Mucosa of descending colon (tissue), 3 donors: ENCODE data around the gene DDI2. TPM values are rescaled to one million over a fixed set of nuclear protein-coding genes. Genes with fewer than 3 reads are reported as not detected.

Experiments
- ATAC-seq: fragments of 200-7000 bp; cut with Tn5 transposase; one replicate; pipeline ENCODE4 v1.9.1; 2020; ENCODE audit warnings: mild to moderate bottlenecking, moderate library complexity
- DNase-seq, 3 donors: peaks; one replicate each; pipeline ENCODE4 v3.0.0-alpha.2; 2020
- H3K36me3 ChIP-seq: fragments of 200-600 bp; one replicate; pipeline ENCODE4 v1.8.0; 2021; ENCODE audit warnings: low read depth, mild to moderate bottlenecking
- H3K4me1 ChIP-seq: fragments of 200-600 bp; one replicate; pipeline ENCODE4 v1.8.0; 2021; ENCODE audit warnings: low read depth, mild to moderate bottlenecking
- H3K4me3 ChIP-seq: fragments of 200-600 bp; one replicate; pipeline ENCODE4 v1.8.0; 2021; ENCODE audit warnings: mild to moderate bottlenecking
- H3K9me3 ChIP-seq: fragments of 200-600 bp; one replicate; pipeline ENCODE4 v1.8.0; 2021; ENCODE audit warnings: mild to moderate bottlenecking
- intact Hi-C, 2 donors: fragments of 100-400 bp; cut with DNase I in 1 of 2; cut with micrococcal nuclease in 1 of 2; formaldehyde crosslinking; loops; one replicate each; pipeline versions ENCODE4 v1.11.0 to v1.11.1; 2022; cut with DNase I, micrococcal nuclease
- total RNA-seq, 3 donors: library from RNA; stranded (reverse); fragmentation: NEBNext Ultra II Directional in 2 of 3; extraction: Animal tissue kit (Norgen Biotek cat#: 25700) in 2 of 3; gene quantifications; one replicate each; pipeline versions ENCODE4 v1.2.1 to v1.2.4, GENCODE V29; 2021 to 2023
- TF ChIP-seq, protein P1 (sequence below): fragments of 200-600 bp; IDR thresholded peaks from one replicate; pipeline ENCODE4 v1.8.0; 2022; ENCODE audit warnings: antibody characterized with exemption, mild to moderate bottlenecking
- donor health status: DM: no; HTN: no; CAD: no; lungs with moderate emphysema.
- donor health status: DM: no; HTN: no; CAD: no.
- donor health status: DM: no; HTN: yes; CAD: no.

DDI2 gene
- total RNA-seq, 3 donors from 2014 or later = 33.5 to 36.2 (median 34.6) TPM

DNA sequence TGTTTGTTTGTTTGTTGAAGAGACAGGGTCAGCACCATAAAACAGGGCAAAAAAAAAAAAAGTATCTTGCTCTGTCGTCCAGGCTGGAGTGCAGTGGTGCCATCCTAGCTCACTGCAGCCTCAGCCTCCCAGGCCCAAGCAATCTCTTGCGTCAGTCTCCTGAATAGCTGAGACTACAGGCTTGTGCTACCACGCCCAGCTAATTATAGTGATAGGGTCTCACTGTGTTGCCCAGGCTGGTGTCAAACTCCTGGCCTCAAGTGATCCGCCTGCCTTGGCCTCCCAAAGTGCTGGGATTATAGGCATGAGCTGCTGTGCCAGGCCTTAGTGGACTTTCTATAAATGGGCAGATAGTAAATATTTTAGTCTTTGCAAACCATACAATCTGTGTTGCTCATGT is 19.2 kb downstream of the DDI2 start:
- ATAC-seq = no peak
- Histone ChIP-seq H3K9me3 (no peaks in the 10 kb centered on the region), H3K4me3 (no peak overlapping the region), H3K36me3 (peaks cover 21% of the 10 kb centered on the region), H3K4me1 (no peaks in the 10 kb centered on the region)
- intact Hi-C loops = no loop called here
- DNase-seq = no peak
- TF ChIP-seq, protein P1, sequence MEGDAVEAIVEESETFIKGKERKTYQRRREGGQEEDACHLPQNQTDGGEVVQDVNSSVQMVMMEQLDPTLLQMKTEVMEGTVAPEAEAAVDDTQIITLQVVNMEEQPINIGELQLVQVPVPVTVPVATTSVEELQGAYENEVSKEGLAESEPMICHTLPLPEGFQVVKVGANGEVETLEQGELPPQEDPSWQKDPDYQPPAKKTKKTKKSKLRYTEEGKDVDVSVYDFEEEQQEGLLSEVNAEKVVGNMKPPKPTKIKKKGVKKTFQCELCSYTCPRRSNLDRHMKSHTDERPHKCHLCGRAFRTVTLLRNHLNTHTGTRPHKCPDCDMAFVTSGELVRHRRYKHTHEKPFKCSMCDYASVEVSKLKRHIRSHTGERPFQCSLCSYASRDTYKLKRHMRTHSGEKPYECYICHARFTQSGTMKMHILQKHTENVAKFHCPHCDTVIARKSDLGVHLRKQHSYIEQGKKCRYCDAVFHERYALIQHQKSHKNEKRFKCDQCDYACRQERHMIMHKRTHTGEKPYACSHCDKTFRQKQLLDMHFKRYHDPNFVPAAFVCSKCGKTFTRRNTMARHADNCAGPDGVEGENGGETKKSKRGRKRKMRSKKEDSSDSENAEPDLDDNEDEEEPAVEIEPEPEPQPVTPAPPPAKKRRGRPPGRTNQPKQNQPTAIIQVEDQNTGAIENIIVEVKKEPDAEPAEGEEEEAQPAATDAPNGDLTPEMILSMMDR = no peak

DNA sequence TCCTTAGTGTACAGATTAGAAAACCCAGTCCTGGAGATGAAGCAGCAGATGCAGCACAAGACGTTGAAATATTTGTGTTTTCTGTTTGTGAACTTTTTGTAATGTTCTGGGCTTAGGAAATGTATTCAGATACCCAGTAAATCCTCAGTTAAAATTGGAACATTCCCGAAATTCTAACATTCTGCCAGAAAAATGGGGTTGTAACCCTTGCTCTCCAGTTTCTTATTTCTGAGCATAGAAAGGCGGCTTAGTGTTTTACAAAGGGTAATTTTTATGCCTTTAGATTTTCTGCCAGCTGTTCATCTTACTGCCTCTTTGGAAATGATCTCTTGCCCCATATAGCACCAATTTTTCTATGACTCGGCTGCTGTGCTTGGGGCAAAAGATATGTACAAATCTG is 20.6 kb downstream of the DDI2 start:
- intact Hi-C loops = no loop called here
- ATAC-seq = no peak
- TF ChIP-seq, protein P1 = no peak
- H3K9me3 ChIP-seq = no peaks in the 10 kb centered on the region
- DNase-seq = no peak
- H3K36me3 ChIP-seq = peaks cover 18% of the 10 kb centered on the region
- no peak overlapping the region for H3K4me3 ChIP-seq
- no peaks in the 10 kb centered on the region for H3K4me1 ChIP-seq

DNA sequence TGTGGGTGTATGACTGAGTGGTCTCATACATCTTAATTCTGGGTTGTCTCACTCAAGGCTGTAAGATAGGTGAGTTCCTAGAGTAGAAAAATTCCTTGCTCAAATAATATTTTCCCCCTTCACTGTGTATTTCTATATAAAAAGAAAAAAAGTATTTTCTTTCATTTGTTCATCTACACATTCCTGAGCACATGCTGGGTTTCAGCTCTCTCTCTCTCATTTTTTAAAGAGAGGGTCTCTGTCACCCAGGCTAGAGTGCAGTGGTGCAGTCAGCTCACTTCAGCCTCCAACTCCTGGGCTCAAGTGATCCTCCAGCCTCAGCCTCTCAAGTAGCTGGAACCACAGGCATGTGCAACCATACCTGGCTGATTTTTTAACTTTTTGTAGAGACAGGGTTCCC is 22.0 kb downstream of the DDI2 start:
- DNase-seq (no peak), ATAC-seq (no peak)
- Histone ChIP-seq H3K4me3 (no peak overlapping the region), H3K9me3 (no peaks in the 10 kb centered on the region), H3K4me1 (no peaks in the 10 kb centered on the region), H3K36me3 (peaks cover 14% of the 10 kb centered on the region)
- TF ChIP-seq, protein P1 = no peak
- intact Hi-C loops = no loop called here

DNA sequence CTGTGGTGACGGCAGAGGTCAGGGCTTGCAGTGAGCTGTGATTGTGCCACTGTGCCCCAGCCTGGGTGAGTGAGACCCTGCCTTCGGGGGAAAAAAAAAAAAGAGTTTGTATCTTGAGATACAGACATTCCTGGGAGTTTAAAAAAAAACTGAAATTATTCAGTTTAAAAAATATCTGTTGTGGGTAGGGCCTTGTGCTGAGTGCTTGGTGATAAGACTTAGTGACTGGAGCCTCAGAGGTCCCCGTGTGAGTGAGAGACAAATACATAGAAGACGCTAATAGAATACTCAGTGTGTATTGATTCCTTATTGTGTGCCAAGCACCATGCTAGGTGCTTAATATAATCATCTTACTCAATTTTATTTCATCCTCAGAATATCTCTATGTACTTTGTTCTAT is 22.7 kb downstream of the DDI2 start:
- no peak overlapping the region for H3K4me3 ChIP-seq
- no peaks in the 10 kb centered on the region for H3K9me3 ChIP-seq
- H3K36me3 ChIP-seq = peaks cover 14% of the 10 kb centered on the region
- no peak for DNase-seq
- intact Hi-C loops = no loop called here
- H3K4me1 ChIP-seq = no peaks in the 10 kb centered on the region
- TF ChIP-seq, protein P1 = no peak
- no peak for ATAC-seq

DNA sequence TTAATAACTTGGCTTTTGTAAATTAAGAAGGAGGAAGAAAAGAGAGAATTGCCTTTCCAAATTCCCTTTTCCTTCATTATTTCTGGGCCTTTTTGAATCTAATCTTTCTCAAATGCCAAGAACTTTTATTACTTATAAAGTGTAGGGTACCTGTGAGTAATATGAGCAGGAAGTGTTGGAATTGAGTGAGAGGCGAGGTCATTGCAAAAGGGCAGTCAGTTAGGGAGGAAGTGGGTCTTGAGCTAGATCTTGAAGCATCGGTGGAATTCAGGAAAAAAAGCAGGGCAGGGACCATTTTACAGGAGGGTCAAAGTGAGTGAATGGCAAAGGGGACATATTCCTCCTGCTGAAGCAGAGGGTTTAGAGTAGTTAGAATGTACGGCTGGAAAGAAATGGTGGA is 23.4 kb downstream of the DDI2 start:
- DNase-seq (no peak), ATAC-seq (no peak)
- TF ChIP-seq, protein P1 = no peak
- peaks cover 9% of the 10 kb centered on the region for H3K36me3 ChIP-seq
- H3K9me3 ChIP-seq = no peaks in the 10 kb centered on the region
- intact Hi-C loops = no loop called here
- no peak overlapping the region for H3K4me3 ChIP-seq
- no peaks in the 10 kb centered on the region for H3K4me1 ChIP-seq

DNA sequence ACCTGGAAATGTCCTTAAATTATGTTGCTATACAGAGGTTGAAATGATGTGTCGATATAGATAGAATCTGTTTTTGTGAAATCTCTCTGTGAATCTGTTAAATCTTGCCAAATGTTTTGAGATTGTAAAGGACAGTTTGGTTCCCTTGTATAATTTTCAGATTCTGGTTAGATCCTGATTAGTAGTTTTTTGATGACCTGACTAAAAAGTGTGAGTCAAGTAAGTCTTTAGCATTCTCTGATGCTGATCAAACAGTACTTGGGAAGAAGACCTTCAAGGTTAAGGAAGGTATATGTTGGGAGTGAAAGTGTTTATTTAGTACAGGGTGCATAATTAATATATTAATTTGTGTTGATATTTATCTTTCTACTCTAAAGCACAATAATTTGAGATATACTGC is 32.7 kb downstream of the DDI2 start:
- Histone ChIP-seq H3K9me3 (no peaks in the 10 kb centered on the region), H3K4me3 (no peak overlapping the region), H3K36me3 (no peaks in the 10 kb centered on the region), H3K4me1 (no peaks in the 10 kb centered on the region)
- TF ChIP-seq, protein P1 = no peak
- ATAC-seq (no peak), DNase-seq (no peak)
- intact Hi-C loops = no loop called here
